Measurements from ENCODE around the gene XKR7. TPM values are rescaled to one million over a fixed set of nuclear protein-coding genes. Genes with fewer than 3 reads are reported as not detected.

Gene XKR7
- total RNA-seq, 4 donors from 2014 or later = not detected

DNA sequence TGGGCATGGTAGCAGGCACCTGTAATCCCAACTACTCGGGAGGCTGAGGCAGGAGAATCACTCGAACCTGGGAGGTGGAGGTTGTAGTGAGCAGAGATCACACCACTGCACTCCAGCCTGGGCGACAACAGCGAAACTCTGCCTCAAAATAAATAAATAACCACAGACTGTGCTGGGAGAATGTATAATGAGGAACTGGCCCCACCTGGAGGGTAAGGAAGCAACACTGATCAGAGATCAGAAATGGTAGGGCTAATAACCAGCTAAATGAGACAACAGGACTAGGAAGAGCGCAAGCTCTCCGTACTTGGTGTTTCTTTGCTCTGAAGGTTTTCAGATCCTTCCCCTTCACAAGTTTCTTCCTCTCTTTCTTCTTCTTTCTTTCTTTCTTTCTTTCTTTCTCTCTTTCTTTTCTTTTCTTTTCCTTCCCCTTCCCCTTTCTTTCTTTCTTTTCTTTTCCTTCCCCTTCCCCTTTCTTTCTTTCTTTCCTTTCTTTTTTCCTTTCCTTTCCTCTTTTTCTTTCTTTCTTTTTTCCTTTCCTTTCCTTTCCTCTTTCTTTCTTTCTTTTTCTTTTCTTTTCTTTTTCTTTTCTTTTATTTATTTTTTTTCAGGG is 56.8 kb downstream of the XKR7 start:
- intact Hi-C loops (cut with DNase I) = loop anchor here (10.0 kb wide), 1 partner anchor 200 kb away; no protein-coding TSS in a partner anchor
- no peak for TF ChIP-seq POLR2A (IDR thresholded peaks at IDR 0.05)
- TF ChIP-seq, protein P1, sequence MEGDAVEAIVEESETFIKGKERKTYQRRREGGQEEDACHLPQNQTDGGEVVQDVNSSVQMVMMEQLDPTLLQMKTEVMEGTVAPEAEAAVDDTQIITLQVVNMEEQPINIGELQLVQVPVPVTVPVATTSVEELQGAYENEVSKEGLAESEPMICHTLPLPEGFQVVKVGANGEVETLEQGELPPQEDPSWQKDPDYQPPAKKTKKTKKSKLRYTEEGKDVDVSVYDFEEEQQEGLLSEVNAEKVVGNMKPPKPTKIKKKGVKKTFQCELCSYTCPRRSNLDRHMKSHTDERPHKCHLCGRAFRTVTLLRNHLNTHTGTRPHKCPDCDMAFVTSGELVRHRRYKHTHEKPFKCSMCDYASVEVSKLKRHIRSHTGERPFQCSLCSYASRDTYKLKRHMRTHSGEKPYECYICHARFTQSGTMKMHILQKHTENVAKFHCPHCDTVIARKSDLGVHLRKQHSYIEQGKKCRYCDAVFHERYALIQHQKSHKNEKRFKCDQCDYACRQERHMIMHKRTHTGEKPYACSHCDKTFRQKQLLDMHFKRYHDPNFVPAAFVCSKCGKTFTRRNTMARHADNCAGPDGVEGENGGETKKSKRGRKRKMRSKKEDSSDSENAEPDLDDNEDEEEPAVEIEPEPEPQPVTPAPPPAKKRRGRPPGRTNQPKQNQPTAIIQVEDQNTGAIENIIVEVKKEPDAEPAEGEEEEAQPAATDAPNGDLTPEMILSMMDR (IDR thresholded peaks at IDR 0.05) = no peak

DNA sequence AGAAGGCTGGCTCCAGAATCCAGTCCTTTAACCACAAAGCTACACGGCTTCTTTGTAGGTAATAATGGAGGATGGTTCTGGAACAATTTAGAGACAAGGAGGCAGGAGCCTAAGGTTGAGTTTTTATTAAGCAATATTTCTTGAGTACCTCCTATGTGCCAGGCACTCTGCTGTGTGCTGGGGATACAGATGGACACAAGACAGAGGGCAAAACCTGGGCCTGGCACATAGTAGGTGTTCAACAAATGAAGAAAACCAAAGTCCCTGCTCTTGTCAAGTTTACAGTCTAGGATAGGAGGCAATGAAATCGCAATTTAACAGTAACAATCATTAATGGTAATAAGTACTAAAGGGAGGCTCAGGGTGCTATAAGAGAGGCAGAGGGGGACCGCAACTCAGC is 59.7 kb downstream of the XKR7 start:
- intact Hi-C loops (cut with DNase I) = loop anchor here (10.0 kb wide), 1 partner anchor 203 kb away; no protein-coding TSS in a partner anchor
- Histone ChIP-seq H3K4me3 (no peak overlapping the region), H3K36me3 (no peaks in the 10 kb centered on the region), H3K27ac (no peak overlapping the region), H3K4me1 (peaks cover 0 to 12% (median 9%) of the 10 kb centered on the region in 3 donors), H3K9me3 (no peaks in the 10 kb centered on the region), H3K27me3 (peaks cover 0 to 59% (median 2%) of the 10 kb centered on the region in 4 donors)
- 84 to 88% methylated on average over 3 of the region's 3 CpGs for WGBS, 2 donors
- no peak for DNase-seq
- TF ChIP-seq POLR2A (IDR thresholded peaks at IDR 0.05) = no peak
- TF ChIP-seq, protein P1 (IDR thresholded peaks at IDR 0.05) = no peak

More for the DNA sequence above, 56.8 kb downstream of the XKR7 start:
- H3K27ac ChIP-seq = no peak overlapping the region
- peaks cover 0 to 67% (median 4%) of the 10 kb centered on the region in 4 donors for H3K27me3 ChIP-seq
- H3K4me3 ChIP-seq = no peak overlapping the region
- 70 to 73% methylated on average over 6 of the region's 6 CpGs for WGBS, 2 donors
- DNase-seq = no peak
- peaks cover 0 to 2% (median 2%) of the 10 kb centered on the region in 3 donors for H3K4me1 ChIP-seq
- no peaks in the 10 kb centered on the region for H3K9me3 ChIP-seq
- H3K36me3 ChIP-seq = no peaks in the 10 kb centered on the region

DNA sequence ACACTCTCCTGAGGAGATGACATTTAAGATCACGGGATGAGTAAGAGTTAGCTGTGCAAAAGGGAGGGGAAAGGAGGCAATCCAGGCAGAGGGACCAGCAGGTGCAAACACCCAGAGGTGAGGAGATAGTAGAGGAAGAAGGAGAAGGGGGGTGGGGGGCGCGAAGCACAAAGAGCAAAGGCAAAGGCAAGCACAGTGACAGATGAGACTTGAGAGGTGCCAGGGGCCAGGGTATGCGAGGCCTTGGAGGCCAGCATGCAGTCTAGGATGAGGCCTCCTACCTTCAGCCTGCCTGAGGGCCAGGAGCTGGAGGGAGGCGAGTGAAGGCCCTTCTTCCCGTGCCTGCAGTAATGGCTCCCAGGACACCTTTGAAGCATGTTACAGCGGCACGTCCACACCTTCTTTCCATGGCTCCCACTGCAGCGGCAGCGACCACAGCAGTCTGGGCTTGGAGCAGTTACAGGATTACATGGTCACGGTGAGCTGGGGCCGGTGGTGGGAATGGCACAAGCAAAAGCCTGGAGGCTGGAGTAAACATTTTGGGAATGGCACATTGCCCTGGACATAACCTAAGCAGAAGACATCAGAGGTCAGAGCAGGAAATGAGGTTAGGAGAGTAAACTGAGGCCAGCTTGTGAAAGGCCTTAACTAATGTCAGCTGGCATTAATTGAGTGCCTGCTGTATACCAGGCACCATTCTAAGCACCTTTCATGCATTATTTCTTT is 60.9 kb downstream of the XKR7 start:
- H3K27ac ChIP-seq = no peak overlapping the region
- peaks cover 0 to 12% (median 9%) of the 10 kb centered on the region in 3 donors for H3K4me1 ChIP-seq
- TF ChIP-seq, protein P1 (IDR thresholded peaks at IDR 0.05) = no peak
- no peak for TF ChIP-seq POLR2A (IDR thresholded peaks at IDR 0.05)
- H3K9me3 ChIP-seq = no peaks in the 10 kb centered on the region
- WGBS, 2 donors = 48 to 61% methylated on average over 8 to 12 of the region's 12 CpGs
- H3K4me3 ChIP-seq = no peak overlapping the region
- DNase-seq = no peak
- intact Hi-C loops (cut with DNase I) = loop anchor here (10.0 kb wide), 1 partner anchor 204 kb away; no protein-coding TSS in a partner anchor
- peaks cover 0 to 58% (median 2%) of the 10 kb centered on the region in 4 donors for H3K27me3 ChIP-seq
- no peaks in the 10 kb centered on the region for H3K36me3 ChIP-seq

DNA sequence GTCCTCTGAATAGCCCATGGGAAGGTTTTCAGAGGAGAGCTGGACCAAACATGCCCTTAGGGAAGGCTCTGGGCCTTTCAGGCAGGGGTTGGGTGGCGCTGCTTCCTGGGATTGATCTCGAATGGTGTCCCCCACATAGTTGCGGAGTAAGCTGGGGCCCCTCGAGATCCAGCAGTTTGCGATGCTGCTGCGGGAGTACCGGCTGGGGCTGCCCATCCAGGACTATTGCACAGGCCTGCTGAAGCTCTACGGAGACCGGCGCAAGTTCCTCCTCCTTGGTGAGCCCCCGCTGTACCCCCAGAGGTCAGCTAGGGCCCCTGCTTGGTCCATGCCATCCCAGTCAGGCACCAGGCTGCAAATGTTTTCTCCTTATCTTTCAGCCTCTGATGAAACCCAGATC is 61.6 kb downstream of the XKR7 start:
- Histone ChIP-seq H3K9me3 (no peaks in the 10 kb centered on the region), H3K27ac (no peak overlapping the region), H3K36me3 (no peaks in the 10 kb centered on the region), H3K4me1 (peaks cover 0 to 12% (median 9%) of the 10 kb centered on the region in 3 donors), H3K27me3 (peaks cover 0 to 58% (median 2%) of the 10 kb centered on the region in 4 donors), H3K4me3 (no peak overlapping the region)
- intact Hi-C loops (cut with DNase I) = loop anchor here (10.0 kb wide), 1 partner anchor 205 kb away; no protein-coding TSS in a partner anchor
- DNase-seq = no peak
- TF ChIP-seq, protein P1 (IDR thresholded peaks at IDR 0.05) = no peak
- no peak for TF ChIP-seq POLR2A (IDR thresholded peaks at IDR 0.05)
- WGBS, 2 donors = 96% methylated on average over 11 of the region's 11 CpGs; no CpG with 5 or more reads in 1 of the 2 donors

Measured in esophagus squamous epithelium (tissue), 5 donors.